Measurements from ENCODE around the gene TNIP1. TPM values are rescaled to one million over a fixed set of nuclear protein-coding genes. Genes with fewer than 3 reads are reported as not detected.

TNIP1 gene
- total RNA-seq, 2 experiments from 2014 or later = 110 to 115 TPM

- DNase-seq = peak in 1 of 14 experiments; percentile 43
- H3K4me1 ChIP-seq (ENCODE audit: insufficient read depth, low read length) = peaks cover 82% of the 10 kb centered on the region
Measured at GRCh38 chr5:151068433-151069197, 12.2 kb downstream of the TNIP1 start.

GRCh38 chr5:151067632-151068432, 13.0 kb downstream of the TNIP1 start:
- Mint-ChIP-seq H3K27me3 (no peaks in the 10 kb centered on the region), H3K4me3 (no peak overlapping the region), H3K36me3 (ENCODE audit: low read depth) (peaks cover 83% of the 10 kb centered on the region), H3K9me3 (no peaks in the 10 kb centered on the region), H3K27ac (peak overlapping the region; percentile 66), H3K4me1 (ENCODE audit: low read depth) (peaks cover 72% of the 10 kb centered on the region)
- Histone ChIP-seq H3K36me3 (ENCODE audit: insufficient read depth, low read length) (peaks cover 81% of the 10 kb centered on the region), H3K4me3 (ENCODE audit: low read length) (no peak overlapping the region), H3K4me1 (ENCODE audit: insufficient read depth, low read length) (peaks cover 87% of the 10 kb centered on the region), H3K9me3 (ENCODE audit: control insufficient read depth in 1 of 2, insufficient read depth in 1 of 2, low read length in 2 of 2) (no peaks in the 10 kb centered on the region), H3K27me3 (ENCODE audit: control insufficient read depth in 1 of 2, insufficient read depth in 2 of 2, low read length in 2 of 2) (no peaks in the 10 kb centered on the region), H3K27ac (ENCODE audit: low read depth in 1 of 2, low read length in 2 of 2) (peak overlapping the region in 1 of 2 donors; percentile 25)
- intact Hi-C loops (cut with DNase I, micrococcal nuclease) = no loop called here
- DNase-seq (no peak), ATAC-seq (ENCODE audit: poor library complexity) (no peak)
- ChIA-PET CTCF (no interaction called here), POLR2A (no interaction called here)
- TF ChIP-seq CTCF (IDR thresholded peaks at IDR 0.05) = no peak

More at GRCh38 chr5:151068433-151069197, 12.2 kb downstream of the TNIP1 start:
- Mint-ChIP-seq H3K36me3 (ENCODE audit: low read depth) (peaks cover 76% of the 10 kb centered on the region), H3K27me3 (no peaks in the 10 kb centered on the region), H3K9me3 (no peaks in the 10 kb centered on the region), H3K4me1 (ENCODE audit: low read depth) (peaks cover 72% of the 10 kb centered on the region), H3K4me3 (peak overlapping the region; percentile 56), H3K27ac (peak overlapping the region; percentile 66)
- ChIA-PET CTCF (no interaction called here), POLR2A (interaction anchor here (1.9 kb wide), 1 partner anchor 13 kb away, joined by 8 read pairs; no protein-coding TSS in a partner anchor)
- Histone ChIP-seq H3K27me3 (ENCODE audit: control insufficient read depth in 1 of 2, insufficient read depth in 2 of 2, low read length in 2 of 2) (no peaks in the 10 kb centered on the region), H3K9me3 (ENCODE audit: control insufficient read depth in 1 of 2, insufficient read depth in 1 of 2, low read length in 2 of 2) (no peaks in the 10 kb centered on the region), H3K36me3 (ENCODE audit: insufficient read depth, low read length) (peaks cover 80% of the 10 kb centered on the region), H3K4me3 (ENCODE audit: low read length) (no peak overlapping the region), H3K27ac (ENCODE audit: low read depth in 1 of 2, low read length in 2 of 2) (peak overlapping the region; percentile 25 to 37)
- no peak for TF ChIP-seq CTCF (IDR thresholded peaks at IDR 0.05)
- peak; percentile 44 for ATAC-seq (ENCODE audit: poor library complexity)
- intact Hi-C loops (cut with DNase I, micrococcal nuclease) = no loop called here

GRCh38 chr5:151066920-151067319, 13.9 kb downstream of the TNIP1 start:
- ATAC-seq (ENCODE audit: poor library complexity) (no peak), DNase-seq (no peak)
- peaks cover 79% of the 10 kb centered on the region for H3K4me1 ChIP-seq (ENCODE audit: insufficient read depth, low read length)
- H3K9me3 ChIP-seq (ENCODE audit: control insufficient read depth in 1 of 2, insufficient read depth in 1 of 2, low read length in 2 of 2) = no peaks in the 10 kb centered on the region
- ChIA-PET POLR2A (no interaction called here), CTCF (no interaction called here)
- peaks cover 83% of the 10 kb centered on the region for H3K36me3 Mint-ChIP-seq (ENCODE audit: low read depth)
- peaks cover 89% of the 10 kb centered on the region for H3K36me3 ChIP-seq (ENCODE audit: insufficient read depth, low read length)
- H3K27ac Mint-ChIP-seq = peak overlapping the region; percentile 72
- H3K27me3 ChIP-seq (ENCODE audit: control insufficient read depth in 1 of 2, insufficient read depth in 2 of 2, low read length in 2 of 2) = no peaks in the 10 kb centered on the region
- no peak for TF ChIP-seq CTCF (IDR thresholded peaks at IDR 0.05)
- H3K4me3 ChIP-seq (ENCODE audit: low read length) = no peak overlapping the region
- no peak overlapping the region for H3K4me3 Mint-ChIP-seq
- no peaks in the 10 kb centered on the region for H3K9me3 Mint-ChIP-seq
- peaks cover 68% of the 10 kb centered on the region for H3K4me1 Mint-ChIP-seq (ENCODE audit: low read depth)
- no peaks in the 10 kb centered on the region for H3K27me3 Mint-ChIP-seq
- intact Hi-C loops (cut with DNase I, micrococcal nuclease) = no loop called here
- H3K27ac ChIP-seq (ENCODE audit: low read depth in 1 of 2, low read length in 2 of 2) = no peak overlapping the region
